ENCODE measurements around the gene CCNE1.
"Not testable (repeated sequence)": the region's sequence is repeated elsewhere in the genome, so short reads cannot be mapped to it uniquely, and the experiment has no call there.

CCNE1 gene

DNA sequence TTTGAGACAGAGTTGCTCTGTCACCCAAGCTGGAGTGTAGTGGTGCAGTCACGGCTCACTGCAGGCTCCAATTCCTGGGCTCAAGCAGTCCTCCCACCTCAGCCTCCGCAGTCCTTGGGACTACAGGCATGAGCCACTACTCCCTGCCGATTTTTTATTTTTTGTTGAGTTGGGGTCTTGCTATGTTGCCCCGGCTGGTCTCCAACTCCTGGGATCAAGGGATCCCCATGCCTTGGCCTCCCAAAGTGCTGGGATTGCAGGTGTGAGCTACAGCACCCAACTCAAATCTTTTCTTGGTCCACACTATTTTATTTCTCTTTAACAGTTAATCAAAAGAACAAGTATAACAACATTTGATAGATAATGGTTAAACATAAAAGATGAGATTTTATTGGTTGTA is 7.5 kb downstream of the CCNE1 start:
- no peak for DNase-seq

DNA sequence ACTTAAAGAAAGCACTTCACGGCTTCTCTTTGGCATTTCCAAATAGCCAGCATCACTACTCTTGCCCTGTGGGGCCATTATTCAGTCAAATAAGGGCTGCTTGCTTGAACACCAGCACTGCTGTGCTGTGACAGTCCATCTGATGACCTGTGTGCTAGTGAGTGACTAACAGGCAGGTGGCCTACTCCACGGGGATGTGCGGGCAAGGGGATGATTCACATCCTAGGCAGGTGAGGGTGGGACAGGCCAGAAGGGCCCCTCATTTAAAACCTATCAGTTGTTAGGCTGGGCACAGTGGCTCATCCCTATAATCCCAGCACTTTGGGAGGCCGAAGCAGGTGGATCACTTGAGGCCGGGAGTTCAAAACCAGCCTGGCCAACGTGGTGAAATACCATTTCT is 8.2 kb downstream of the CCNE1 start:
- no peak for DNase-seq

DNA sequence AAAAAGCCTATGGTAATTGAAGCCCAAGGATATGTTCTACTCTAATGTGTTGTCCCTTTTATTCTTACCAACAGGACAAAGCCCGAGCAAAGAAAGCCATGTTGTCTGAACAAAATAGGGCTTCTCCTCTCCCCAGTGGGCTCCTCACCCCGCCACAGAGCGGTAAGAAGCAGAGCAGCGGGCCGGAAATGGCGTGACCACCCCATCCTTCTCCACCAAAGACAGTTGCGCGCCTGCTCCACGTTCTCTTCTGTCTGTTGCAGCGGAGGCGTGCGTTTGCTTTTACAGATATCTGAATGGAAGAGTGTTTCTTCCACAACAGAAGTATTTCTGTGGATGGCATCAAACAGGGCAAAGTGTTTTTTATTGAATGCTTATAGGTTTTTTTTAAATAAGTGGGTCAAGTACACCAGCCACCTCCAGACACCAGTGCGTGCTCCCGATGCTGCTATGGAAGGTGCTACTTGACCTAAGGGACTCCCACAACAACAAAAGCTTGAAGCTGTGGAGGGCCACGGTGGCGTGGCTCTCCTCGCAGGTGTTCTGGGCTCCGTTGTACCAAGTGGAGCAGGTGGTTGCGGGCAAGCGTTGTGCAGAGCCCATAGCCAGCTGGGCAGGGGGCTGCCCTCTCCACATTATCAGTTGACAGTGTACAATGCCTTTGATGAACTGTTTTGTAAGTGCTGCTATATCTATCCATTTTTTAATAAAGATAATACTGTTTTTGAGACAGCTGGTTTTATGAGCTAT is 12.0 kb downstream of the CCNE1 start:
- no peak for DNase-seq

GRCh38 chr19:29825263-29825662 is 13.5 kb downstream of the CCNE1 start:
- DNase-seq: not testable (repeated sequence)

- DNase-seq: peak; percentile 84
Observed at GRCh38 chr19:29831041-29831548, 19.3 kb downstream of the CCNE1 start.

- no peak for DNase-seq
Observed at GRCh38 chr19:29831686-29832085, 19.9 kb downstream of the CCNE1 start.

DNA sequence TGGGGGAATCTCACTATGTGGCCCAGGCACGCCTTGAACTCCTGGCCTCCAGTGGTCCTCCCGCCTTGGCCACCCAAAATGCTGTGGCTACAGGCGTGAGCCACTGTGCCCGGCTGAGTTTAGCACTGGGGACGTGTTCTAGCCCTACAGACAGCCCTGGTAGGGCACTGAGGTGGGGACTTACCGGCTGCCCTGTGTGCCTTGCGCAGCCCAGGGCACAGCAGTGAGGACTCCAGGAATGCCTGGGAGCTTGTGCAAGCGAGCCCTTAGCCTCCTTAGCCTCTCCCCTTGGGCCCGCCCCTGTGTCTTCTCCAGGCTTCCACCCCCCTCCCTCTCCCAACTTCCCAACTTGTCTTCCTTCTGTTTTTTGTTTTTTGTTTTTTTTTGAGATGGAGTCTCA is 21.0 kb downstream of the CCNE1 start:
- DNase-seq: no peak

GRCh38 chr19:29833614-29834261 is 21.9 kb downstream of the CCNE1 start:
- DNase-seq: no peak

- DNase-seq: no peak
Observed at GRCh38 chr19:29834991-29835846, 23.4 kb downstream of the CCNE1 start.

- peak; percentile 88 for DNase-seq
Observed at GRCh38 chr19:29836409-29836825, 24.6 kb downstream of the CCNE1 start.

DNA sequence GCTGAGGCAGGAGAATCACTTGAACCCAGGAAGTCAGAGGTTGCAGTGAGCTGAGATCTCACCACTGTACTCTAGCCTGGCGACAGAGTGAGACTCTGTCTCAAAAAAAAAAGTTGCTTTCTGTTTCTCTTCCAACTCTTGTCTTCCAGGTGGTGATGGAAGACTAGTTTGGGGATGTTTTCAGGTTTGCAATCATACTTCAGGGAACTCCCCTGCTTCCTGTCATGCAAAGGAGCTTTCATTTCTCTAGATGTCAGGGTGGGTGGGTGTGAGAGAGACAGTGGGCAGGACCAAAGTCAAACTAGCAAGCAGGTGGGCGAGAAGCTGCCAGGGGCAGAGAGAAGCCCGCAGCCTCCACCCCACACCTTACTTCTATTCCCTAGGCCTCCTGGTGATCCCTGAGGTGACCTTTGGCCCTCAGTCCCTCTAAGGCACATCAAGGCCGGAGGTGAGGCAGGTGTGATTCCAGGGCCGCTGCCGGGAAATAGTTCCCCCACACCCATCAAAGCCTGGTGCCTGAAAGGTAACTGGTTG is 25.7 kb downstream of the CCNE1 start:
- peak; percentile 67 for DNase-seq

DNA sequence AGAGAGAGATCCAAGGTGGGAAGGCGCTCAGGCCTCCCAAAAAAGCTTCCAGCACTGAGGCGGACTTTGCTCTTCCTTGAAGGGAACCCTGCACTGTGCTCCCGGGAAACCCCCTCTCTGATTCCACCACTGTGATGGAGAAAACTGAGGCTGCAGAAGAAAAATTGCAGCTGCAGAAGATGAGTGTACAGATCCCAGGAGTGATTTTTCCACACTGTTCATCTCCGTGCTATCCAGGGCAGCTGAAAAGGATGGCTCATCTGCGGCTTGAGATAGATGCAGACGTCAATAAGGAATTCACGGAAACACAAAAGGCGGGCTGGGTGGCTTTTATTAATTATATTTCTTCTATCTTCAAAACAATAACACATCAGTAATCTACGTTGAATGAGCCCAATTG is 26.2 kb downstream of the CCNE1 start:
- no peak for DNase-seq

- no peak for DNase-seq
Observed at GRCh38 chr19:29840066-29840950, 28.5 kb downstream of the CCNE1 start.

- DNase-seq: no peak
Observed at GRCh38 chr19:29841209-29841558, 29.4 kb downstream of the CCNE1 start.

- DNase-seq: peak; percentile 21
Observed at GRCh38 chr19:29841559-29842367, 30.0 kb downstream of the CCNE1 start.

DNA sequence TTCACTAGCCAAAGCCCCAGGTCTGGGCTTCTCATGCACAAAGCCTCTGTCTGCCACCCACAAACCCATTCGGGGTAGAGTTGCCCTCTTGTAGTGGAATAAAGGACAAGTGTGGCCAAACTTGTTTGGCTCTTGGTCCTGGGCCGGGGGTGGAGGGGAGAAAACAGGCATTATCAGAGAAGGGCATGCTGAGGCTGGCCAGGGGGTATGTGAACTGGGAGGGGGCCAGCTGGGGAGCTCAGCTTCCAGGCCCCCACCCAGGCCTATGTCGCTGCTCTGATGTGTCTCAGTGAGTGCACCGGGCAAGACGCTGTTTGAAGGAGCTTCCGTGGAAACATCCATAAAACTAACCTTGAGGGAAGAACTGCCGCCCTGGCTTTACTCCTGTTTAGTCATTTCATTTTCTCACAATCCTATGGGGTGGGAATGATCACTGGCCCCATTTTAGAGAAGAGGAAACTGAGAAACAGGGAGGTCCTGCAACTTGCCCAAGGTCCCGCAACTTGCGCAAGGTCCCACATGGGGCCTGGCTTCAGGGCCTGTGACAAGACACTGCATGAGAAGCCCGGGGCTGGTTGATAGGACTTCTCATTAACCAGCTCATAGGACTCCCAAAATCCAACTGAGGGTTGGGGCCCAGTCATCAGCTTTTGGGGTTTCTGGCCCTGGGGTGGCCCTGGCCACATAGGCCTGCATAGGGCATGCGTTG is 30.8 kb downstream of the CCNE1 start:
- no peak for DNase-seq

DNA sequence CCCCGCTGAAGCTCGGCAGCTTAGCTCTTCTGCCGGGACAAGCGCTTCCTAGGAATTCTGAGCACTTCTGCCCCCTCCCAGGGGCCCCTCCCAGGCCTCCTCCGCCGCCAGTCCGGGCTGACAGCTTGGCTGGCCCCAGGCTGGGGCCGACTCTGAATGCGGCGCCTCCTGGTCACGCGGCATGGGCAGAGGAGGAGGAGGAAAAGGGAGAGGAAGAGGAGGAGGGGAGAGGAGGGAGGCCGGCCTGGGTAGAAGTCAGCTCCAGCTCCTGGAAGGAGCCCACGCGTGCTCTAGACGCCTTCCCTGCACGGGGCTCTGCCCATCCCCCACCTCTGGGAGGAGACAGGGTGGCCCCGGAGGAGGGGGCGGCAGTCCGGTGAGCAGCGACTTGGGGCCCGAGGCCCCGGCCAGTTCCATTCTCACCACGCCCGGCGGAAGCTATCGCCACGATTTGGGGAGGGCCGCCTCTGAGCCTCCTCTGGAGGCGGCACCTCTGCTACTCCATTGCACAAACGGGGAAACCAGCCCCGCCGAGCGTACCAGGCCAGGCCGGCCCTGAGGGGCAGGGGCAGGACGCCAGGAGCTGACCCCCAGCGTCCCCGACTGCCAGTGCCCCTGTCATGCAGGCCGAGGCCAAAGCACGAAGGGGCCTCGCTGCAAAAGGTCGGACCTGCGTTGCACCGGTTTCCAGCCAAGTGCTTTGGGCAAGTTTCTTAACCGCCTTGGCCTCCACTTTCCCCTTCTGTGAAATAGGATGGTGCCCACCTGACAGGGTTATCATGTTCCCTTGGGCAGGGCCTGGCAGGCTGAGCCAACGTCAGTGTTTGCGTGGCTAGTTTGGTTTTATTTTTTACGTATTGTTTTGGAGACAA is 31.6 kb downstream of the CCNE1 start:
- DNase-seq: no peak

- peak; percentile 94 for DNase-seq
Observed at GRCh38 chr19:29844891-29845573, 33.2 kb downstream of the CCNE1 start.

DNA sequence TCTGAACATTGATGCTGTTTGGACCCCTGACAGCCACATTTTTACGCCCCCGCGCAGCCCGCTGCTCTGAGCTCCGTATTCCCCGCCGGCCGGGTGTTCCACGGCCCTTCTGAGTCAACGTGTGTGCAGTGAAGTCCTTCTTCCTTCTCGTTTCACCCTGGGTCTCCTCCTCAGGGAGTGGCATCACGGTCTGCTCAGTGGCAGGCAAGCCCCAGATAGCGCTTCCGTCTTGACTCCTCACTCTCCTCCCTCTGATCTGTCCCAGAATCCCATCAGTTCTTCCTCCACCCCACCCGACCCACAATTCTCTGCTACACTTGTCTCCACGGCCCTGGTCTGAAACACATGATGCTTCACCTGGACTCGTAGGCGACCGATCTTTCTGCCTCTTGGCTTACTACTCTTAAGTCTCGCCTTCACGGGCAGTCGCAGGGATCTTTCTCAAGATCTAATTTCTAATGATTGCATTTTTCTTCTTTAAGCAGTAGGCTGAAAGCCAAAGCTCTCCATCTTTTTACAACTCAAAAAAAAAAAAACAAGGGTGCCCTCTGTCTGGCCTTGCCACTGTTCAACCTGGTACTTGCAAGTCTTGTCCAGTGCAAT is 33.9 kb downstream of the CCNE1 start:
- peak; percentile 10 for DNase-seq
